ENCODE results near the gene HLA-DOB.
"Not testable (repeated sequence)": the region's sequence is repeated elsewhere in the genome, so short reads cannot be mapped to it uniquely, and the experiment has no call there.

Gene HLA-DOB

GRCh38 chr6:32807020-32807580 is 9.7 kb downstream of the HLA-DOB start:
- no peak for DNase-seq

- DNase-seq = not testable (repeated sequence)
Measured at GRCh38 chr6:32805404-32805803, 11.4 kb downstream of the HLA-DOB start.

- DNase-seq = no peak
Measured at GRCh38 chr6:32803416-32803815, 13.4 kb downstream of the HLA-DOB start.

- no peak for DNase-seq
Measured at GRCh38 chr6:32799740-32800139, 17.1 kb downstream of the HLA-DOB start.

- DNase-seq = no peak
Measured at GRCh38 chr6:32799168-32799567, 17.6 kb downstream of the HLA-DOB start.

- DNase-seq = peak; percentile 84 to 86
Measured at GRCh38 chr6:32796848-32797776, 19.7 kb downstream of the HLA-DOB start.

GRCh38 chr6:32794510-32794909 is 22.3 kb downstream of the HLA-DOB start:
- no peak for DNase-seq

GRCh38 chr6:32792901-32793435 is 23.8 kb downstream of the HLA-DOB start:
- no peak for DNase-seq

GRCh38 chr6:32790306-32790705 is 26.5 kb downstream of the HLA-DOB start:
- DNase-seq = no peak

- DNase-seq = peak in 1 of 2 experiments; percentile 24
Measured at GRCh38 chr6:32785781-32786533, 30.8 kb downstream of the HLA-DOB start.

GRCh38 chr6:32782923-32783322 is 33.9 kb downstream of the HLA-DOB start:
- DNase-seq = not testable (repeated sequence)

- DNase-seq = no peak
Measured at GRCh38 chr6:32779036-32779435, 37.8 kb downstream of the HLA-DOB start.

- DNase-seq = no peak
Measured at GRCh38 chr6:32775071-32775470, 41.7 kb downstream of the HLA-DOB start.

GRCh38 chr6:32774426-32774825 is 42.4 kb downstream of the HLA-DOB start:
- no peak for DNase-seq

GRCh38 chr6:32772656-32773055 is 44.1 kb downstream of the HLA-DOB start:
- DNase-seq = no peak

GRCh38 chr6:32764048-32764447 is 52.8 kb downstream of the HLA-DOB start:
- no peak for DNase-seq

- no peak for DNase-seq
Measured at GRCh38 chr6:32763421-32763820, 53.4 kb downstream of the HLA-DOB start, which contains the start of gene HLA-DQB2. Gene HLA-DQB2 (minus strand): TSS chr6:32763532. CDS start chr6:32763470, 62 bp downstream.
